Stimulated activated CD8-positive, alpha-beta memory T cell treated with anti-CD3 and anti-CD28 coated beads, Interleukin-4, amount 100 ng/mL, for 24 hours (primary cell): ENCODE measurements around the gene MAFB.

Experiments used
- DNase-seq: peaks from one replicate; pipeline ENCODE4 v3.0.0-alpha.2; 2020; ENCODE audit warnings: low read depth

Gene MAFB

DNA sequence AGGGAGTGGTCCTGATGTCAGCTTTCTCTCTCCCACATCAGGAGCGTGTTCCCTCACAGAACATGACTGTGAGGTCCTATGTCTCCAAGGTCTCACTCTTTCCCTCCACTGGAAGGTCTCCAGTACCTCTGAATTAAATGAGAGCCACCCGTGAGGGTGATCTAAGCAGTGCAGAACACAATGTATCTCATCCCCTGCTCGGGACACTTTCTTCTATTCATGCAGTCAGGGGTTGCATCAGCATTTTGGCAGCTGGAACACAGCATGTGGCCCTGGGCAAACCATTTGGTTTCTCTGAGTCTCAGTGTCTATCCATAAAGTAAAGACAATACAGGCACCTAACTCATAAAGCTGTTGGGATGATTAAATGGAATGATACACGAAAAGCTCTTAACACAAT lies 34.2 kb downstream of the MAFB start:
- DNase-seq: no peak

DNA sequence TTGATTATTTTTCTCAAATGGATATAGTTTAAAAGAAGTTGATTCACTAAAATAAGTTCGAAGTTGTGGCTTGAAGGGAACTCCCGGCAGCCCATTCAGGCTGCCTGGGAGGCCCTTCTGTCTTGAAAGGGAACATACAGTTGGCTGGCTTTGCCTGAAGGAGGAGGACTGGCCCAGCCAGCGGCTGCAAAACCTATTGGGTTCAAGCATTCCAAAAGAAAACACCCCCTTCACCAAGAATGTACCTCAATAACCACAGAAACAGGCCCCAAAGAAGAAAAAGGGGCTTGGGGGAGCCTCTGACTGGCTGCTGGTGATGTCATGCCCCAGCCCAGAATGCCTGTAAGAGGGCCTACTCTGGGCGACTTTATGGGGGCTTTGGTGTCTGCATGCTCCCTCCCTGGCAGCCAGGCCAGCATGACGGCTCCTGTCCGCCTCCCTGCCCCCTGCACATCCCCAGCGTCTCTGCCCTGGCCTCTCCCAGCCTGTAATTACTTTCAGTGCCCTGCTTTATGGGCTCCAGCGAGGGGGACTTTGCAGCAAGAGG lies 36.5 kb downstream of the MAFB start:
- no peak for DNase-seq

GRCh38 chr20:40651151-40651550 lies 37.9 kb downstream of the MAFB start:
- no peak for DNase-seq

DNA sequence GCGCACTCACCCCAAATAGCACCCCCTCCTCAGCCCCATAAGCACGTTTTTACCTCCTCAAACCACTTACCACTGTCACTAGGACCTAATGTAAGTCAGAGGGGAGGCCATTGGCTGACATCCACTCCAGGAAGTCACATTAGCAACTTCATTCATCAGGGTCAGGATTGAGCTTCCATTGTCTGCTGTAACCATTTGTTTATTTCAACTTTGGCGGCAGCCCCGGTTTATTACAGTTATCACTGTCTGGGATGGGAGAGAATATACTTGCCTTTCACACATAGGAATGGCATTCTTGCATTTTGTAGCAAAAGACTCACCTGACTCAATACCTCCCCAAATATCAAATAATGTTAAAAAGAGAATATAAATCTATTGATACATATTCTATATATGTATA lies 38.3 kb downstream of the MAFB start:
- DNase-seq: no peak

DNA sequence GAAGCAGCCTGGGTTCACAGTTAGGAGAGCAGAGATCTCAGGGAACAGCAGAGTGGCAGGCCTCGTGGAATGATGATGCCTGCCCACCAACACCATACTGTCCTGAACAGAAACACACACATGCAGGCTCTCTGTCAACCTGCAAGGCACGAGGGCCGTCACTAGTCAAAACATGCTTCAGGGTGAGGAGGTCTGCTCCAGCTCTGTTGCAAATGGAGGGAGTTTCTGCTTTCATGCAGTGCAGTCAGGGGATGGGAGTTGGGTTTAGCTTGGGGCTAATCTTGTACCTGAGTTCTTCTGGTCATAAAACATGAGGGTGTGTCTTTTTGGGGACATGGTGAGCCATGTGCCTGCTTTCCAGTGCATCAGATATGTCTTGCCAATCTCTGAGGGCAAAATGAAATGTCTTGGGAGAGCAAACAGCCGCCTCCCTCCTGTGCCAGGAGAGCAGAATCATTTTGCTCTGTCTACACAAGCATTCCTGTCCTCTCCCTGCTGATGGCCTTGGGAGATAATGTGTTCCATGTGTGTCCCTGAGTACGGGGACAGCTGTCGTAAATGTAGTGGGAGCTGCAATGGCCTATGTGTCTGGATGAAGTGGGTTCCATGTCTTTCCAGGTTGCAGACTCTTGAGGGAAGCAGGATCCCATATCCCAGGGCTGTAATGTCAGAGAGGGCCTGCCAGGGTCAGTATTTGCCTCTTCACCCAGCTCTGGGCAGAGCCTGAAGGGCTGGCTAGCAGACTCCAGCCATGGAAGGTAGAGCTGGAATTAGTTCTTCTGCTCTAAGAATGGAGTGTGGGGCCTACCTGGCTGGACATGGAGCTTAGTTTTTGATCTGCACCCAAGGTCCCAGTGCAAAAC lies 40.6 kb downstream of the MAFB start:
- DNase-seq: no peak

- DNase-seq: no peak
Observed at GRCh38 chr20:40646813-40647212, 42.2 kb downstream of the MAFB start.

DNA sequence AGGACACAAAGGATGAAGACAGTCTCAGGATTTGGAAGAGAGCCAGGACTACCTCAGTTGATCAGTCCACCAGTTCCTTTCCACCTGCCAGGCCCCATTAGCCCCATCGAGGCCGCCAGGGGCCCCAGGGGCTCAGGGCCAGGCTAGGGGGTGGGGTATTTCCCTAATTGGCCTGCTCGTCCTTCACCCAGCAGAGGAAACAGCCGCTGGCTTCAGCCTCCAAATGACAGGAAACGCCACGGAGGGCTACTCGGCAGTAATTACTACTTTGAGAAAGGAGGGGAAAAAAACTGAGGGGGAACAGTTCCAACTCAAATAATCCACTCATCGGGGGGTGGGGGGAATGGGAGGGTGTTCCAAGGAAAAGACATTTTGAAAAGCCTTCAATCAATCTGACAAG lies 42.7 kb downstream of the MAFB start:
- DNase-seq: no peak

GRCh38 chr20:40644863-40645262 lies 44.2 kb downstream of the MAFB start:
- DNase-seq: no peak

- no peak for DNase-seq
Observed at GRCh38 chr20:40643891-40644290, 45.1 kb downstream of the MAFB start.

DNA sequence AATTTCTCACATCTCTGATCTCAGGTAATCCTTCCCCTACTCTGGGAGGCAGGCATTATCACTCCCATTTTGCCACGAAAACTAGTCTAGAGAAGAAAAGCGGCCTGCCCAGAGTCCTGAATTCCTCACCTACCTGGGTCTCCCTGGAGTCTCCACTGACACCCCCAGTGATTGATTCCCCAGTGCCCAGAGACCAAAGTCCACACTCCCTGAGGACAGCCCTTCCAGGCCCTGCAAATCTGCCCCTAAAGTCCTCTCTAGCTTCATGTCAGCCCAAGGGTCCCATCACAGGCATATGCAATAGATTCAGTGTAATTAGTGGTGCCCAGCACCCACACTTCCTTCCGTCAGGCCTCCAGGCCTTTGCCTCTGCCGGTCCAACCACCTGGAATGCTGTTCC lies 47.2 kb downstream of the MAFB start:
- no peak for DNase-seq

- no peak for DNase-seq
Observed at GRCh38 chr20:40641202-40641601, 47.8 kb downstream of the MAFB start.

DNA sequence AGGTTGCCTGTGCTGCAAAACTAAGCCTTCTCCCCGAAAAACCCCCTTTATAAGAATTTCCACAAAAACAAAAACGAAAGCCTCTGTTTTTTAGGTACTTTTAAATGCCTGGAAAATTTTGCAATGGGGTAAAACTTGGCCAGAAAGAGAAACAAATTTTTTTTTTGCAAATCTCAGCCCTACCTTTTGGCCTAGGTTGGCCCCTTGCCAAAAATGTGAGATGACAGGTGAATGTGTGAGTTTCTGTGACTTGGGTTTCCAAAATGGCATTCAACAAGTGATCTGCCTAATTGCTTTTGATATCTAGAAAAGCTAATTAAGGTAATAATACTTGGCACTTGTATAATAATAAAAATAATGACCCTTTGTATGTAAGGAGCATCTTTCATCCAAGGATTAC lies 48.4 kb downstream of the MAFB start:
- no peak for DNase-seq

- no peak for DNase-seq
Observed at GRCh38 chr20:40639676-40640355, 49.2 kb downstream of the MAFB start.

DNA sequence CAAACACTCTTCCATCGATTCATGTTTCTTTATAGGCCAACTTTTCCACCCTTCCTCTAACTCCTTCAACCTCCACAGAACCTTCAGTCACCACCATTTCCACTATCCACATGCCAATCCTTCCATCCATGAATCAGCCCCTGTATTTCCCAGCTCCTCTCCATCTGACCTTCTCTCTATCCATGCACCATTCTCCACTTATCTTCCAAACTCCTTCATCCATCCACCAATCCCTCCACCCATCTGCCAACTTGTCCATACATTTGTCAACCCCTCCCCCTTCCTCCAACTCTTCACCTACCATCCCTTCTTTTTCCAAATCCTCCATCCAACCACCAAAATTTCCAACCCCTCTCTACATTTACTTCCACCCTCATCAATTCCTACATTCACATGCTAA lies 49.9 kb downstream of the MAFB start:
- no peak for DNase-seq

DNA sequence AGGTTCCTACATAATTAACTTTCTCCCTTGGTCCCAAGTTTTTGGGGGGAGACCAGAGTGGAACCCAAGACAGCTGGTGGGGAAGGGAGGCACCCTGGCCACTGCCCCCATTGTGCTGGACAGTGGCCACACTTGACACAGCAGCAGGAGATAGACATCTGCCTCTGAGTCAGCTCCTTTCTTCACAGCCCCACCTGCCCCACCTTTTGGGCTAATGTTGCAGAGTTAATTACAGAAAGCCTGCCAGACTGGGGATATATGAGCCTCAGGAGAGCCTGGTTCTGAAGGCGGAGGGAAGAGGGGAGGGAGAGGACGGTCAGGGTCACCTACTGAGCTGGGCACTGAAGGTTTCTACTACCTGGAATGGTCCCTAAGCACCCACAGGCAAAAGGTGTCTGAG lies 50.6 kb downstream of the MAFB start:
- no peak for DNase-seq

- DNase-seq: no peak
Observed at GRCh38 chr20:40637176-40637575, 51.9 kb downstream of the MAFB start.

DNA sequence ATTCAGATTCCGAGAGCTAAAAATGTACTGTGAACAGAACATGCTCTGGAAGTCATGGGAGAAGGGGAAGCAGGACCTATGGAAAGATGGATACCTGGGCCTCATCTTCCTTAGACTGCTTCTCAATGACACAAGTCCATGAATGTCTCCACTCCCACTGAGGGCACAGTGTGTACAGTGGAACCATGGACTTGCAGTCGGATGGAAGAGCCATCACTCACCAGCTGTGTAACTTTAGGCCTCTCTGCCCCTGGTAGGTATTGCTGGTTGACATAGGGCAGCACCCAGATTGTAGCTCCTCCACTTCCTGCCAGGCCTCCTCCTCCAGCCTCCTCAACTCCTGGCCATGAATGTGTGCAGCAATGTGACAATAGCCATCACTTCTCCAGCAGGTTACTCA lies 52.5 kb downstream of the MAFB start:
- DNase-seq: no peak

DNA sequence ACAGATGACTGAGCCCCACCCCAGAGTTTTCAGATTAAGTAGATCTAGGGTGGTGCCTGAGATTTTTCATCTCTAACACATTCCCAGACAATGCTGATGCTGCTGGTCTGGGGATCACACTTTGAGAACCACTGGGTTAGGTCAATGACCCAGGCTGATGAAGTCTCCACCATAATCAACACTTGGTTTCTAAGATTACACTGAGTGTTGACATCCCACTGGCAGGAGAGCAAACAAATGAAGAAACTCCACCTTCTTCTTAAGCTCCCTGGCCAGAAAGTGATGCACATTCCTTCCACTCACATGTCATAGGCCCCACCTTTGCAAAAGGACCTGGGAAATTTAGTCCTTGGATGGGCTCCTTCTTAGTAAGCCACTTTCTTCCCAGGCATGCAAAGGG lies 53.1 kb downstream of the MAFB start:
- no peak for DNase-seq
